Ovary (tissue), 3 donors: Measurements from ENCODE around the gene LMX1B.

Experiments
- EP300 ChIP-seq: sonication (generic); formaldehyde crosslinking; IDR thresholded peaks from one replicate; pipeline ENCODE4 v1.6.1; 2017; ENCODE audit warnings: antibody characterized with exemption
- POLR2A ChIP-seq: fragments of 450-650 bp; IDR thresholded peaks from one replicate; pipeline ENCODE4 v1.6.1; 2017; ENCODE audit warnings: antibody characterized with exemption, mild to moderate bottlenecking, moderate library complexity
- TF ChIP-seq, protein P1 (sequence below), 3 donors: fragments of 450-650 bp in 2 of 3; fragments of 200-600 bp in 1 of 3; IDR thresholded peaks; one replicate each; pipeline versions ENCODE4 v1.5.1 to v1.8.0; 2016 to 2022; ENCODE audit warnings: antibody characterized with exemption in 3 of 3, mild to moderate bottlenecking in 1 of 3
- donor health status: DM: no; HTN: no; CAD: no.

- TF ChIP-seq POLR2A (no peak), EP300 (no peak)
- TF ChIP-seq, protein P1, sequence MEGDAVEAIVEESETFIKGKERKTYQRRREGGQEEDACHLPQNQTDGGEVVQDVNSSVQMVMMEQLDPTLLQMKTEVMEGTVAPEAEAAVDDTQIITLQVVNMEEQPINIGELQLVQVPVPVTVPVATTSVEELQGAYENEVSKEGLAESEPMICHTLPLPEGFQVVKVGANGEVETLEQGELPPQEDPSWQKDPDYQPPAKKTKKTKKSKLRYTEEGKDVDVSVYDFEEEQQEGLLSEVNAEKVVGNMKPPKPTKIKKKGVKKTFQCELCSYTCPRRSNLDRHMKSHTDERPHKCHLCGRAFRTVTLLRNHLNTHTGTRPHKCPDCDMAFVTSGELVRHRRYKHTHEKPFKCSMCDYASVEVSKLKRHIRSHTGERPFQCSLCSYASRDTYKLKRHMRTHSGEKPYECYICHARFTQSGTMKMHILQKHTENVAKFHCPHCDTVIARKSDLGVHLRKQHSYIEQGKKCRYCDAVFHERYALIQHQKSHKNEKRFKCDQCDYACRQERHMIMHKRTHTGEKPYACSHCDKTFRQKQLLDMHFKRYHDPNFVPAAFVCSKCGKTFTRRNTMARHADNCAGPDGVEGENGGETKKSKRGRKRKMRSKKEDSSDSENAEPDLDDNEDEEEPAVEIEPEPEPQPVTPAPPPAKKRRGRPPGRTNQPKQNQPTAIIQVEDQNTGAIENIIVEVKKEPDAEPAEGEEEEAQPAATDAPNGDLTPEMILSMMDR (IDR thresholded peaks at IDR 0.05), result no peak
Observed at GRCh38 chr9:126658201-126658825, 44.6 kb downstream of the LMX1B start.
